ENCODE results near the gene MAST1.

The MAST1 gene

DNA sequence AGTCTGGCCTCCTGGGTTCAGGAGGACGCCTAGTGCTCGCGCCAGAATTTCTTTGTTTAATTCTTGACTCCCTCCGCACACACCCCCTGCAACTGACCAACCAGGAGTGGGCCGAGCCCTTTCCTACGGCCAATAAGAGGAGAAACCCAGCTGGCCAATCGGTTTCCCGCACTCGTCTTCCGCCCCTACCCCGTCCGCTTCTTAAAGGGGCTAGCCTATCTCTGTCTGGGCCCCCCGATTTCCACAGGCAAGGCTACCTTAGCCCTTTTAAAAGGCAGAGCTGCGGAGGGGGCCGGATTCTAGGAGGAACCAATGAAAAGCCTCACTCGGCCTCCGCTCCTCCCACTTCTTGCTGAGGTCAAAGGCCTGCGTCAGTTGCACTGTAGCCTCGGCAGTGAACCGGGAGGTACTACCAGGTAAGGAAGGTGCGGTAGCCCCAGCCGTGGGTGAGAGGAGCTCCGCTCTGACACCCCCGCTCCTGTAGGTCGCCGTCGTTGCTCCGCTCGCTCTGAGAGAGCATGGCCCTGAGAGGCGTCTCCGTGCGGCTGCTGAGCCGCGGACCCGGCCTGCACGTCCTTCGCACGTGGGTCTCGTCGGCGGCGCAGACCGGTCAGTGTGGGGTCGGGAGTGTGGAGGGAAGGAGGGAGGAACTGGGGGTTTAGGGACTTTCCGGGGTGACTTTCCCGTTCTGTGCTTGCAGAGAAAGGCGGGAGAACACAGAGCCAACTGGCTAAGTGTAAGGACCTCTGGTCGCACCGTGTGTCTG lies 52.7 kb downstream of the MAST1 start, which contains the start of gene GCDH:
Gene GCDH, plus strand, starts transcription at position 374 of the 766 bp plus-strand sequence. Its CDS starts 145 bp downstream, at position 519.
- peak; percentile 99 for DNase-seq (ENCODE audit: low read depth in 2 of 2)
- H3K4me3 ChIP-seq (replicated peaks in 1 of 2; ENCODE audit: low read depth in 2 of 2, low read length in 2 of 2): peak within 1 kb of the TSS; percentile 97 to 98
- TF ChIP-seq, protein P1, sequence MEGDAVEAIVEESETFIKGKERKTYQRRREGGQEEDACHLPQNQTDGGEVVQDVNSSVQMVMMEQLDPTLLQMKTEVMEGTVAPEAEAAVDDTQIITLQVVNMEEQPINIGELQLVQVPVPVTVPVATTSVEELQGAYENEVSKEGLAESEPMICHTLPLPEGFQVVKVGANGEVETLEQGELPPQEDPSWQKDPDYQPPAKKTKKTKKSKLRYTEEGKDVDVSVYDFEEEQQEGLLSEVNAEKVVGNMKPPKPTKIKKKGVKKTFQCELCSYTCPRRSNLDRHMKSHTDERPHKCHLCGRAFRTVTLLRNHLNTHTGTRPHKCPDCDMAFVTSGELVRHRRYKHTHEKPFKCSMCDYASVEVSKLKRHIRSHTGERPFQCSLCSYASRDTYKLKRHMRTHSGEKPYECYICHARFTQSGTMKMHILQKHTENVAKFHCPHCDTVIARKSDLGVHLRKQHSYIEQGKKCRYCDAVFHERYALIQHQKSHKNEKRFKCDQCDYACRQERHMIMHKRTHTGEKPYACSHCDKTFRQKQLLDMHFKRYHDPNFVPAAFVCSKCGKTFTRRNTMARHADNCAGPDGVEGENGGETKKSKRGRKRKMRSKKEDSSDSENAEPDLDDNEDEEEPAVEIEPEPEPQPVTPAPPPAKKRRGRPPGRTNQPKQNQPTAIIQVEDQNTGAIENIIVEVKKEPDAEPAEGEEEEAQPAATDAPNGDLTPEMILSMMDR (IDR thresholded peaks at IDR 0.05; ENCODE audit: low read depth, low read length): no peak

DNA sequence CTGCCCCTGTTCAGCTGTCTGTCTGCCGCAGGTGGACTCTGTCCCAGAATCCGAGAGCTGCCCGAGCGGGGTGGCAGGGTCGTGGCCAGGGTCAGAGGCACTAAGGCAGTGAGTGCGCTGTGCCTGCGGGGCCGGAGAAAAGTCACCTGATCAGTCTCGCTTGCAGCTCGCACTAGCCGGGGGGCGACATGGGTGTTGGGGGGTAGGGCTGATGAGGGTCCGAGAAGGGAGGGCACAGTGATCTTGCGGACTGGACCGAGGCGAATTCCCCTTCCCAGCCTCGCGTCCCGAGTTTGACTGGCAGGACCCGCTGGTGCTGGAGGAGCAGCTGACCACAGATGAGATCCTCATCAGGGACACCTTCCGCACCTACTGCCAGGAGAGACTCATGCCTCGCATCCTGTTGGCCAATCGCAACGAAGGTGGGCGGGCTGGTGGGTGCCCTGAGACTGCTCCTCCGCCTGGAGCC lies 53.3 kb downstream of the MAST1 start:
- no peak for DNase-seq (ENCODE audit: low read depth in 2 of 2)
- TF ChIP-seq, protein P1 (IDR thresholded peaks at IDR 0.05; ENCODE audit: low read depth, low read length): no peak
- peak overlapping the region; percentile 97 to 98 for H3K4me3 ChIP-seq (replicated peaks in 1 of 2; ENCODE audit: low read depth in 2 of 2, low read length in 2 of 2)

DNA sequence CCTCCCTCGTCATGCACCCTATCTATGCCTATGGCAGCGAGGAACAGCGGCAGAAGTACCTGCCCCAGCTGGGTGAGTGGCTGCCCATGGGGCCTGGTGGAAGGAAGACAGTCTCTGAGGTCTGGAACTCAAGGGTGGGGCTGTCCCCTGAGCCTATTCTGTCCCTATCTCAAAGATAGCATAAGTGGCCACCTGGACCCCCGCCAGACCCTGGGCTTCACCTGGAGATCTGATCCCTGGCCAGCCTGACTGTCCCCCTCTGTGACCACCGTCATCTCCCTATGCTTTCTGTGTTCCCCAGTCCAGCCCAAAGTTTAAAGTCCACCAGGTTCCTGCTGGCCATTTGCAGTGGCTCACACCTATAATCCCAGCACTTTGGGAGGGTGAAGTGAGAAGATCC lies 55.3 kb downstream of the MAST1 start:
- TF ChIP-seq, protein P1 (IDR thresholded peaks at IDR 0.05; ENCODE audit: low read depth, low read length): no peak
- H3K4me3 ChIP-seq (replicated peaks in 1 of 2; ENCODE audit: low read depth in 2 of 2, low read length in 2 of 2): no peak overlapping the region
- no peak for DNase-seq (ENCODE audit: low read depth in 2 of 2)

DNA sequence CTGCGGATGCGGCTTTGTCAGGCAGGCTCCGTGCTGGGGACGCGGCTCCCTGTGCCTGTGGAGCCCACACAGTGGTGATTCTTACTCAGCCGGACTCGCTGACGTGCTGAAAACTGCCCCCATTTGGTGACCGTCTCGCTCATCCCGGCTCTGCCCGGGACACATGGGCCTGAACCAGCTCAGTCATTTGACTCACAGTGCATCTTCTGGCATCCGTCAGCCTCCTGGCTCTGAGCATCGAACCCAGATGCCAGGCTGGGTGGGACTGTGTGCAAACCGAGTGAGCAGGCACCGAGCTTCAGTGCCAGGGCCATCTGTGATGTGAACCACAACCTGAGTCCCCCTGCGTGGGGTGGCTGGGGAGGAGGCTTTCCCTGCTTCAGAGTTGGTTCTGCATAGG lies 58.1 kb downstream of the MAST1 start:
- TF ChIP-seq, protein P1 (IDR thresholded peaks at IDR 0.05; ENCODE audit: low read depth, low read length): no peak
- H3K4me3 ChIP-seq (replicated peaks in 1 of 2; ENCODE audit: low read depth in 2 of 2, low read length in 2 of 2): no peak overlapping the region
- no peak for DNase-seq (ENCODE audit: low read depth in 2 of 2)

DNA sequence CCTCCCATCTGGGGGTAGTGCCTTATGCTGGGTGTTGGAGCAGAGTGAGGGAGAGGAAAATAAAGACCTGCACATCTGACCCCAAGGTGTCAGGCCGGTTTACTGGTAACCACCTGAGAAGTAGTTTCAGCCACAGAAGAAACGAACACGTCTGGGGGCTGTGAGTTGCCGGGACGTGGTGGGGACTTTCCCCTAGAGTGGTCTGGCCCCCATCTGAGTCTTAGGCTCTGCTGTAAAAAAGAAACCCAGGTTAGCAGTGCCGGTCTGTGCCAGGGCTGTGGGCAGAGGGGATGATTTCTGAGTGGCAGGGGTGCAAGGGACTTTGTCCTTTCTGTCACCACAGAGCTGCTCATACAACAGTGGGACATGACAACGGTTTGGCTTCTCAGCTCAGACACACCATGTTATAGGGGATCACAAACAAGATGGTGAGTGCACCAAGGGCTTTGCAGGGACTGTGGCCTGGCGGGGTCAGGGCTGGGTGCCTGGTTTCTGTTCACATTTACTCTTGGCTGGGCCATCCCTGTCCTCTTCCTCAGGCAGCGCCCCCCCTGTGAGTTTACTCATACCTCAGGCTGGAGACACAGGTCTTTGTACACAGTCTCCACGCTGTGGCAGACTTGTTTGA lies 61.7 kb downstream of the MAST1 start:
- TF ChIP-seq, protein P1 (IDR thresholded peaks at IDR 0.05; ENCODE audit: low read depth, low read length): no peak
- DNase-seq (ENCODE audit: low read depth in 2 of 2): no peak
- H3K4me3 ChIP-seq (replicated peaks in 1 of 2; ENCODE audit: low read depth in 2 of 2, low read length in 2 of 2): no peak overlapping the region

DNA sequence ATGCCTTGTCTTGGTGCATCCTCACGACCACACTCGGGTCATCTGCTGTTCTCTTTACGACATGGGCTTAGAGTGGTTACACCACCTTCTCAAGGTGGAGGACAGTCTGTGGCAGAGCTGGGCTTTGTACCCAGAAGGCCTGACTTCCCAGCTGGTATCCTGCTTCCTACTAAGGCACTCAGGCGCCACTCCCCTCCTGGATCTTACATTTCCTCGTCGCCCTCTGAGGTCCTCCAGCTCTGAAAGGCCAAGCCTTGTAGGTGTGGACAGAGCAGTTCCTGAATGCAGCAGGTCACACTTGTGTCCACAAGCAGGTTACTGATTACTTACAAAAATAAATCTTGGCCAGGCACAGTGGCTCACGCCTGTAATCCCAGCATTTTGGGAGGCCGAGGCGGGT lies 68.9 kb downstream of the MAST1 start:
- no peak for DNase-seq (ENCODE audit: low read depth in 2 of 2)
- no peak overlapping the region for H3K4me3 ChIP-seq (replicated peaks in 1 of 2; ENCODE audit: low read depth in 2 of 2, low read length in 2 of 2)
- TF ChIP-seq, protein P1 (IDR thresholded peaks at IDR 0.05; ENCODE audit: low read depth, low read length): no peak
